Esophagus muscularis mucosa (tissue), 4 donors: ENCODE measurements around the gene RABGGTA. TPM values are rescaled to one million over a fixed set of nuclear protein-coding genes. Genes with fewer than 3 reads are reported as not detected.
A peak's percentile ranks its signal among the peaks of the same experiment; 100 is the strongest.

Source experiments
- DNase-seq: peaks from one replicate; pipeline ENCODE4 v3.0.0-alpha.2; 2017; ENCODE audit errors: extremely low spot score
- H3K27ac ChIP-seq, 4 donors: fragments of 200-600 bp; sonication (generic); replicated peaks in 1 of 4; 1 replicate in 3 of 4; 2 replicates in 1 of 4; pipeline ENCODE4 v1.5.1; 2016 to 2019; ENCODE audit warnings: mild to moderate bottlenecking in 1 of 4
- H3K27me3 ChIP-seq, 4 donors: fragments of 200-600 bp; sonication (generic); one replicate each; pipeline versions ENCODE4 v1.5.1 to v1.6.0; 2016 to 2019
- H3K36me3 ChIP-seq, 4 donors: fragments of 200-600 bp; sonication (generic); one replicate each; pipeline ENCODE4 v1.5.1; 2016 to 2019
- H3K4me1 ChIP-seq, 4 donors: fragments of 200-600 bp; sonication (generic); one replicate each; pipeline ENCODE4 v1.5.1; 2016 to 2019
- H3K4me3 ChIP-seq, 4 donors: fragments of 200-600 bp; sonication (generic); 1 replicate in 2 of 4; 2 replicates in 2 of 4; pipeline ENCODE4 v1.5.1; 2016 to 2019; ENCODE audit warnings: mild to moderate bottlenecking in 4 of 4, moderate library complexity in 1 of 4
- H3K9me3 ChIP-seq, 4 donors: fragments of 200-600 bp; sonication (generic); 1 replicate in 3 of 4; 2 replicates in 1 of 4; pipeline ENCODE4 v1.5.1; 2016 to 2019
- CTCF ChIP-seq, 3 experiments: fragments of 200-600 bp in 2 of 3; fragments of 450-650 bp in 1 of 3; sonication (generic) in 2 of 3; IDR thresholded peaks; one replicate each; pipeline ENCODE4 v1.5.1; 2017 to 2019; ENCODE audit warnings: antibody characterized with exemption in 3 of 3, mild to moderate bottlenecking in 2 of 3, moderate library complexity in 1 of 3
- EP300 ChIP-seq: sonication (generic); formaldehyde crosslinking; IDR thresholded peaks from one replicate; pipeline ENCODE4 v1.6.1; 2017; ENCODE audit warnings: antibody characterized with exemption
- POLR2A ChIP-seq: fragments of 450-650 bp; IDR thresholded peaks from one replicate; pipeline ENCODE4 v1.6.1; 2017; ENCODE audit warnings: antibody characterized with exemption, moderate library complexity, mild to moderate bottlenecking, low read depth
- POLR2AphosphoS5 ChIP-seq, 2 donors: sonication (generic); formaldehyde crosslinking; IDR thresholded peaks; one replicate each; pipeline ENCODE4 v1.6.1; 2017; ENCODE audit warnings: antibody characterized with exemption in 2 of 2
- WGBS: methylation state at CpG from one replicate; pipeline ENCODE4 v1.1.5; 2018; 5-methylcytosine and 5-hydroxymethylcytosine counted together
- intact Hi-C: fragments of 100-400 bp; cut with DNase I; formaldehyde crosslinking; loops from one replicate; pipeline ENCODE4 v1.15.1; 2023
- total RNA-seq, 4 donors: library from RNA; depleted of rRNA; stranded (reverse); fragments of >200 nt; gene quantifications; one replicate each; pipeline versions ENCODE4 v1.1.0 to v1.2.1, GENCODE V29; 2016

The RABGGTA gene
- total RNA-seq, 4 donors from 2014 or later: 14.6 to 27.8 (median 20.3) TPM

GRCh38 chr14:24315243-24315806, 43.9 kb upstream of the RABGGTA start:
- DNase-seq: no peak
- peaks cover 0 to 57% (median 18%) of the 10 kb centered on the region in 4 donors for H3K27me3 ChIP-seq
- intact Hi-C loops: no loop called here
- H3K4me3 ChIP-seq: no peak overlapping the region
- H3K9me3 ChIP-seq: no peaks in the 10 kb centered on the region
- H3K4me1 ChIP-seq: peaks cover 30 to 72% (median 54%) of the 10 kb centered on the region in 4 donors
- 90% methylated on average over 6 of the region's 10 CpGs for WGBS
- H3K27ac ChIP-seq: peak overlapping the region; percentile 5 to 71 (median 58)
- TF ChIP-seq POLR2AphosphoS5 (IDR thresholded peaks at IDR 0.05): no peak
- TF ChIP-seq EP300: no peak
- TF ChIP-seq CTCF (IDR thresholded peaks at IDR 0.05): no peak
- no peak for TF ChIP-seq POLR2A
- peaks cover 0 to 16% (median 0%) of the 10 kb centered on the region in 4 donors for H3K36me3 ChIP-seq

GRCh38 chr14:24314377-24315193, 43.2 kb upstream of the RABGGTA start:
- intact Hi-C loops: loop anchor here (5.0 kb wide), 1 partner anchor 123 kb away; no protein-coding TSS in a partner anchor
- H3K4me3 ChIP-seq: no peak overlapping the region
- peaks cover 0 to 50% (median 17%) of the 10 kb centered on the region in 4 donors for H3K27me3 ChIP-seq
- H3K27ac ChIP-seq: peak overlapping the region in 3 of 4 donors; percentile 30 to 71 (median 31)
- WGBS: 77% methylated on average over 5 of the region's 5 CpGs
- H3K9me3 ChIP-seq: no peaks in the 10 kb centered on the region
- DNase-seq: no peak
- TF ChIP-seq POLR2A (no peak), CTCF (IDR thresholded peaks at IDR 0.05) (no peak), POLR2AphosphoS5 (IDR thresholded peaks at IDR 0.05) (no peak), EP300 (no peak)
- H3K4me1 ChIP-seq: peaks cover 37 to 79% (median 62%) of the 10 kb centered on the region in 4 donors
- H3K36me3 ChIP-seq: peaks cover 0 to 9% (median 0%) of the 10 kb centered on the region in 4 donors

GRCh38 chr14:24313913-24314312, 42.5 kb upstream of the RABGGTA start:
- Histone ChIP-seq H3K27ac (peak overlapping the region in 2 of 4 donors; percentile 27 to 30), H3K9me3 (no peaks in the 10 kb centered on the region), H3K4me1 (peaks cover 42 to 83% (median 67%) of the 10 kb centered on the region in 4 donors), H3K27me3 (peaks cover 0 to 43% (median 13%) of the 10 kb centered on the region in 4 donors), H3K36me3 (peaks cover 0 to 2% (median 0%) of the 10 kb centered on the region in 4 donors), H3K4me3 (no peak overlapping the region)
- WGBS: 83% methylated on average over 2 of the region's 2 CpGs
- no peak for DNase-seq
- TF ChIP-seq EP300 (no peak), CTCF (IDR thresholded peaks at IDR 0.05) (no peak)
- intact Hi-C loops: loop anchor here (5.0 kb wide), 1 partner anchor 123 kb away; no protein-coding TSS in a partner anchor

- peak overlapping the region; percentile 77 to 90 (median 84) for H3K27ac ChIP-seq
- H3K9me3 ChIP-seq: no peaks in the 10 kb centered on the region
- TF ChIP-seq CTCF (IDR thresholded peaks at IDR 0.05): no peak
- no peak for TF ChIP-seq EP300
- TF ChIP-seq POLR2AphosphoS5 (IDR thresholded peaks at IDR 0.05): peak; percentile 23 to 45
- TF ChIP-seq POLR2A: no peak
- peaks cover 52 to 84% (median 70%) of the 10 kb centered on the region in 4 donors for H3K4me1 ChIP-seq
- 65% methylated on average over 9 of the region's 9 CpGs for WGBS
- intact Hi-C loops: loop anchor here (5.0 kb wide), 1 partner anchor 124 kb away; no protein-coding TSS in a partner anchor
- DNase-seq: no peak
- no peak overlapping the region for H3K4me3 ChIP-seq
- no peaks in the 10 kb centered on the region for H3K36me3 ChIP-seq
- peaks cover 0 to 33% (median 9%) of the 10 kb centered on the region in 4 donors for H3K27me3 ChIP-seq
Measured at GRCh38 chr14:24312736-24313507, 41.5 kb upstream of the RABGGTA start.
